AG09319 (cell line): ENCODE measurements around the gene USP32.

Experiments
- DNase-seq: peaks from one replicate; pipeline ENCODE4 v3.0.0-alpha.2; 2010; ENCODE audit warnings: low read depth; ENCODE audit errors: extremely low read depth
- CTCF ChIP-seq: IDR thresholded peaks from 2 replicates; pipeline ENCODE4 v1.5.1; 2011; ENCODE audit warnings: low read depth, mild to moderate bottlenecking, inconsistent platforms, low read length, moderate library complexity

Gene USP32

GRCh38 chr17:60359415-60359814 lies 32.5 kb downstream of the USP32 start:
- TF ChIP-seq CTCF: no peak
- DNase-seq: no peak

GRCh38 chr17:60358606-60359225 lies 33.2 kb downstream of the USP32 start:
- DNase-seq: no peak
- no peak for TF ChIP-seq CTCF

DNA sequence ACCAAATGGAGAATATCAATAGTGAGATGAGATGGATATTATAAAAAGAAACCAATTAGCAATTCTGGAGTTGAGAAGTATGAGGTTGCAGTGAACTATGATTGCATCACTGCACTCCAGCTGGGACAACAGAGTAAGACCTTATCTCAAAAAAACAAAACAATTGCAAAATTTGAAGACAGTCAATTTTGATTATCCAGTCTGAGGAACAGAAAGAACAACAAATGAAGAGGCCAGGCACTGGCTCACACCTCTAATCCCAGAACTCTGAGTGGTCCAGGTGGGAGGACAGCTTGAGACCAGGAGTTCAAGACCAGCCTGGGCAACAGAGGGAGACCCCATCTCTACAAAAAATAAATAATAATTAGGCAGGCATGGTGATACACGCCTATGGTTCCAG lies 35.0 kb downstream of the USP32 start:
- DNase-seq: no peak
- no peak for TF ChIP-seq CTCF

DNA sequence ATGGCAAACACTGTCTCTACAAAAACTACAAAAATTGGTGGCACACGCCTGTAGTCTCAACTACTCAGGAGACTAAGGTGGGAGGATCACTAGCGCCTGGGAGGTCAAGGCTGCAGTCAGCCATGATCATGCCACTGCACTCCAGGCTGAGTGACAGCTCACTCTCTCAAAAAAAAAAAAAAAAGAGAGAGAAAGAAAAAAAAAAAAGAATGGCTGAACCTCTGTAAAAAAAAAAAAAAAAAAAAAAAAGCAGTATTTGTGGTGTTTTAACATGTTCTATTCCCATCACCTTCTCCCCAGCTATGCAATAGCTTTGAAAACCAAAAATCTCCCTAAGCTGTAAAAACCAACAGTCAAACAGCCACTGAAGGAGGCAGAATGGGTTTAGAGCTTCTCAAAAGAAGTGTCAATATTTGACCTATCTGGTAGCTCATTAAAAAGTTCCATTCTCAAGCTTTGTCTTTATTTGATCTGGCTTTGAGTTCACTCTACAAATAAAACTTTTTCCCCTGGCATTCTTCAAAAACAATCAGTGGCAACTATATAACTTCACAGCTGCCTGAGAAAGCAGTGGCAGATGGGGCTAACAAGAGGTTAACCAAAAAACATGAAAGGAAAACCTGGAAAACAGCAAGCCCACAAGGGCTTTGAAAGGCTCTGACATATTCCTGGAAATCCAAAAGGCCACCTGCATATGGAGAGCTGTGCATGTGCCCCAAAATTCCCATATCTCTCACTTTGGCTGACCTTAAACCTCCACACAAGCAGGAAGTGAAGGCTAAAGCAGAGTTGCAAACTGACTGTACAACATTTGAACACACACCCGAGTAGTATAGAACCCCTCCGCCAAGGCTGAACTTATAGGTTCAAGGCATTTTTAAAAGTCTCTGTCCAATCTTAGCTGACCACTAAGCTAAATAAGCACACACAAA lies 36.0 kb downstream of the USP32 start:
- TF ChIP-seq CTCF: no peak
- DNase-seq: no peak

DNA sequence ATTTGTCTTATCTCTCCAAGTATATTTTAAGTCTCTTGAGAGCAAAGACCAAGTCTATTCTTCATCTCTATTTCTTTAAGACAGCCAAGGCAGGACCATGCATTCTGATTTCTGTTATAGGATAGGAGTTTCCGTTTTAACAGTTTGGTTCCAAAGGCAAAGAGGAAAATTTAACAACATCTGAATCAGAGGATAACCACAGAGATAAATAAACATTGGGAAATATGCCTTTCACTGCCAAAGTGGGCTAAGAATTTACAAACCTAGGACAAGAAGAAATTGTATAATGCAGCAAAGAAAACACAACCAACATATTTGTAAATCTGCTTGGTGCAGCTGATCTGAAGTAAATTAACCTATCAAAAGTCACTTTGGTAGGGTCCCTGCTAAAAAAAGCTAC lies 37.7 kb downstream of the USP32 start:
- no peak for TF ChIP-seq CTCF
- peak; percentile 65 for DNase-seq

- DNase-seq: no peak
- TF ChIP-seq CTCF: no peak
Measured at GRCh38 chr17:60353773-60354172, 38.2 kb downstream of the USP32 start.

DNA sequence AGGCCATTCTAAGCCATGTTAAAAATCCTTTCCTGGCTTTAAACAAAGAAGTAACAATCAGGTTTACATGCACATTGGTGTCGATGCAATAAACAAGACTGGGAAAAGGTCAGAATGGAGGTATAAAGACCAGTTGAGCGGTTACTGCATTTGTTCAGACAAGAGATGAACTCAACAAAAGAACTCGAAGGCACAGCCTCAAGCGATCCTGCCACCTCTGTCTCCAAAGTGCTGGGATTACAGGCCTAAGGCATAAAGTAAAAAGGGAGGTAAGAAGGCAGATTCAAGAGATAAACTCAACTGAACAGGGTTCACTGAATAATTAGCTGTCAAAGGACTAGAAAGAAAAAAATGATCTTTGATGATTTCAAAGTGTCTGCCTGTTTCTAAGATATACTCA lies 39.4 kb downstream of the USP32 start:
- DNase-seq: no peak
- no peak for TF ChIP-seq CTCF
